GM19463 (cell line): Measurements from ENCODE around the gene OR4N5.
"Not testable (repeated sequence)": the region's sequence is repeated elsewhere in the genome, so short reads cannot be mapped to it uniquely, and the experiment has no call there.

Experiments
- ATAC-seq: cut with Tn5 transposase; IDR thresholded peaks from one replicate; pipeline ENCODE4 v1.9.1; 2021; ENCODE audit warnings: mild to moderate bottlenecking, moderate library complexity; ENCODE audit not compliant: unreplicated experiment

Gene OR4N5, protein sequence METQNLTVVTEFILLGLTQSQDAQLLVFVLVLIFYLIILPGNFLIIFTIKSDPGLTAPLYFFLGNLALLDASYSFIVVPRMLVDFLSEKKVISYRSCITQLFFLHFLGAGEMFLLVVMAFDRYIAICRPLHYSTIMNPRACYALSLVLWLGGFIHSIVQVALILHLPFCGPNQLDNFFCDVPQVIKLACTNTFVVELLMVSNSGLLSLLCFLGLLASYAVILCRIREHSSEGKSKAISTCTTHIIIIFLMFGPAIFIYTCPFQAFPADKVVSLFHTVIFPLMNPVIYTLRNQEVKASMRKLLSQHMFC

DNA sequence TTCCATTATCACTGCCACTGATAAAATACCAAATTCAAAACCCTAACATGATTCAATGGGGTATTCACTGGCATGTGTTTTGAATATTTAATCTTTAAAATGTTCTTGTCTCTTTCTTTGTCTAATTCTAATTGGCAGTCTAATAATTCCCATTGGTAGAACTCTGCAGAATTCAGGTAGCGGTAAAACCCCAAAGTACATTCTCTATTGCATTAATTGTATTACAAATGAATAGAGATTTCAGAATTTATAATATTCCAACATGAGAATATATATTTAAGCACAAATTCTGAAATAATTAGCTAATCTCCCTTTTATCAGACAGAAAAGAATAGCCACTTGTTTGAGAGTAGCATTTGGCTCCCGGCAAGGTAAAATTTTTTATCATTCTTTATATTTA is at the start of gene OR4N5:
Gene OR4N5, plus strand, starts transcription at position 301 of the 400 bp plus-strand sequence. CDS start 4,916 bp downstream, outside the sequence.
- ATAC-seq = no peak

DNA sequence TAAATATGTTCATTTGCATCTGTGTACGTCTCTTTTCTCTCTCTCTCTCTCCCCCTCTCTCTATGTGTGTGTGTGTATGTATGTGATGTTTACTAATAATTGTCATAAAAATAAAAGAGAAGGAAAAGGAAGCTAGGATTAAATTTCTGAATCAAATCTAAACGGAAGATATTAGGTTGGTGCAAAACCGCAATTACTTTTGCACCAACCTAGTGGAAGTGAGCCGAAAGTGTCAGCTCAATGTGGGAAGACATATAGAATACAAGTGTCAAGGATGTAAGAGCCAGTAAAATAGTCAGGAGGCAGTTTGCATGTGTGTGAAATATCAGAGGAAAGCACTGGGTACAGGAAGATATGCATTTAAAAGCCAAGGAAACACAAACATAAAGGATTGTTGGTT is 46.6 kb upstream of the OR4N5 start:
- ATAC-seq = no peak

DNA sequence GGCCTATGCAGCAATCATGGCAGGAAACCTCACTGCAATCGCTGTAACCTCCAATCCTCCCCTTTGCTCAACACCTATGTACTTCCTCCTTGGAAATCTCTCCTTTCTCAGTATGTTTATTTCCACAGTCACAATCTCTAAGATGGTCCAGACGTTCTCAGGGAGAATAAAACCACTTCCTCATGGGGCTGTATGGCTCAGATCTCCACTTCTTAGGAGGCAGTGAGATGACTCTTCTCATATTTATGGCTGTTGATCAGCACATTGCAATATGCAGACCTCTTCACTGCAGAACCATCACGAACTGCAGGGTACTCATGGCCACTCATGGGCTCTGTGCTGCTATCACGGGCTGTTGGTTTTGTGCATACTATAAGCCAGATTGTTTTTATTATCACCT is 45.2 kb upstream of the OR4N5 start:
- no peak for ATAC-seq

DNA sequence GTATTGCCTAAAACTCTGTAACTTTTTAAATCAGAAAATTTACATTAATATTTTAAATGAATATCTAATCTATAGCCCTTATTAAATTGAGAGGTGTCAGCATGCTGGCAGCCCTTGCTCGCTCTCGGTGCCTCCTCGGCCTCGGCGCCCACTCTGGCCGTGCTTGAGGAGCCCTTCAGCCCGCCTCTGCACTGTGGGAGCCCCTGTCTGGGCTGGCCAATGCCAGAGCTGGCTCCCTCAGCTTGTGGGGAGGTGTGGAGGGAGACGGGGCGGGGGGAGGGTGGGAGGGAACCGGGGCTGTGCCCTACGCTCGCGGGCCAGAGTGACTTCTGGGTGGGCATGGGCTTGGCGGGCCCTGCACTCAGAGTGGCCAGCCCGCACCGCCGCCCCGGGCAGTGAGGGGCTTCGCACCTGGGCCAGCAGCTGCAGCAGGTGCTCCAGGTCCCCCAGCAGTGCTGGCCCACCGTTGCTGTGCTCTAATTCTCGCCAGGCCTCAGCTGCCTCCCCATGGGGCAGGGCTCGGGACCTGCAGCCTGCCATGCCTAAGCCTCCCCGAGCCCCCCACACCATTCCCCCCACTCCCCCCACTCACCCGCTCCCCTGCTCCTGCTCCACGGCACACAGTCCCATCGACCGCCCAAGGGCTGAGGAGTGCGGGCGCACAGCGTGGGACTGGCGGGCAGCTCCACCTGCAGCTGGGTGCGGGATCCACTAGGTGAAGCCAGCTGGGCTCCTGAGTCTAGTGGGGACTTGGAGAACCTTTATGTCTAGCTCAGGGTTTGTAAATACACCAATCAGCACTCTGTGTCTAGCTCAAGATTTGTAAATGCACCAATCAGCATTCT is 39.5 kb upstream of the OR4N5 start:
- not testable (repeated sequence) for ATAC-seq

DNA sequence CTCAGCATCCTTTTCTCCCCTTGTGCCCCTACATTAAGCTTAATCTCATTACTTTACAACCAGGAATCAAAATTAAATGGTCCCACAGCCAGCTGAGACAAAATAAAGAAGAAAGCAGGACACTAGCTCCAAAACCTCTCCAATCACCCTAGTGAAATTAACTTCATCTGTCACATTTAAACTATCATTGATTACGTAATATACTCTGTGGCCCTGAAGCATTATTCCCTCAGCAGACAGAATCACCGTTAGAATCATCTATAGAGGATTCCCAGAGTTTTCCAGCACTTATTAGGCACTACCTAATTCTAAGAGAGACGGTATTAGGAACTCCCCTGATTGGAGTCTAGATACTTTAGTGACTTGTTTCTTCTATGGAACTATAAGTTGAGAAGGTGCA is 28.2 kb upstream of the OR4N5 start, which contains the start of gene OR4K17:
Gene OR4K17, plus strand, starts transcription at position 302 of the 400 bp plus-strand sequence. CDS start 6,761 bp downstream, outside the sequence.
- no peak for ATAC-seq

DNA sequence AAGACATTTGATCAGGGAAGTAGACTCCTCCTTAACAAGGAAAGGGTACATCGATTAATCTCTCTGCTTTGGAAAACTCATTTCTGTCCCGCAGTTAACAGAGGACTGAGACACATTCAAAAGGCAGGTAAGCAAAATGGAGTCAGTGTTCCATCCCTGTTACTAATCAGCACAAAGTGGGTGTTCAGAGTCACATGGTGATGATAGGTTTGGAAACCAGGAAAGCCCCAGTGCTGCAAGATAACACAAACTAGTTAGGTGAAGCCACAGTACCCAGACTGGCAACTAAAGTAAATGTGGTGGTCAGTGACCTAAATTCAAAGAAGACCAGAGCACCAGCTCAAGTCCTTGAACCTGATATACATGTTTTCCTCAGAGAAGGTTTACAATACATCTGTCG is 26.3 kb upstream of the OR4N5 start:
- ATAC-seq = no peak

DNA sequence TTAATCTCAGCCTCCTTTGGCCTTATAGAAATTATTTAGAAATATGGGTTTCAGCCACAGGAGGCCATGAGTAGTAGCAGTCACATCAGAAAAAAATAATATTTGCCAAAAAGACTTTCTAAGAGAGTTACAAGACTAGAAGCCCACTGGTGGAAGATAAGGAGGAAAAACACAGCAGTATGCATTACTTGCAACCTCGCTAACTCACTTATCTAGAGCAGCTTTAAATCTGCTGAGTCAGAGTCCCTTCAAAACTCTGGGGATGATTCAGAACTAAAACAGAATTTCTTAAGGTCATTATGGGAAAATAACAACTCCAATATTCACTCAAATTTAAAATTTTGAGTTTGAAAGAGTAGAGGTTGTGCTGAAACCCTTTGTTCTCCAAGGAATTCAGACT is 21.9 kb upstream of the OR4N5 start:
- no peak for ATAC-seq

DNA sequence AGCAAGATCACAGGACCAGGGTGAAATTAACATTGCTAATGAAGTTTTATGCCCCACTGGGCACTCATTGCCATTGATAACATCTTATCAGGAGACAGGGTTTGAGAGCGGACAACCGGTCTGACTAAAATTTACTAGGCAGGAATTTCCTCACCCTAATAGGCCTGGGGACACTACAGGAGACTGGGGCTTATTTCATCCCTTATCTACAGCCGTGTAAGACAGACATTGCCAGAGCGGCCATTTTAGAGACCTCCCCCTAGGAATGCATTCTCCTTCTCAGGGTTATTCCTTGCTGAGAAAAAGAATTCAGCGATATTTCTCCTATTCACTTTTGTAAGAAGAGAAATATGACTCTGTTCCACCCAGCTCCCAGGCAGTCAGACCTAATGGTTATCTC is 19.8 kb upstream of the OR4N5 start:
- ATAC-seq = no peak

DNA sequence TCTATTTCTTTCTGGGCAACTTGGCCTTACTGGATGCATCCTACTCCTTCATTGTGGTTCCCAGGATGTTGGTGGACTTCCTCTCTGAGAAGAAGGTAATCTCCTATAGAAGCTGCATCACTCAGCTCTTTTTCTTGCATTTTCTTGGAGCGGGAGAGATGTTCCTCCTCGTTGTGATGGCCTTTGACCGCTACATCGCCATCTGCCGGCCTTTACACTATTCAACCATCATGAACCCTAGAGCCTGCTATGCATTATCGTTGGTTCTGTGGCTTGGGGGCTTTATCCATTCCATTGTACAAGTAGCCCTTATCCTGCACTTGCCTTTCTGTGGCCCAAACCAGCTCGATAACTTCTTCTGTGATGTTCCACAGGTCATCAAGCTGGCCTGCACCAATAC is 5.3 kb downstream of the OR4N5 start:
- no peak for ATAC-seq

DNA sequence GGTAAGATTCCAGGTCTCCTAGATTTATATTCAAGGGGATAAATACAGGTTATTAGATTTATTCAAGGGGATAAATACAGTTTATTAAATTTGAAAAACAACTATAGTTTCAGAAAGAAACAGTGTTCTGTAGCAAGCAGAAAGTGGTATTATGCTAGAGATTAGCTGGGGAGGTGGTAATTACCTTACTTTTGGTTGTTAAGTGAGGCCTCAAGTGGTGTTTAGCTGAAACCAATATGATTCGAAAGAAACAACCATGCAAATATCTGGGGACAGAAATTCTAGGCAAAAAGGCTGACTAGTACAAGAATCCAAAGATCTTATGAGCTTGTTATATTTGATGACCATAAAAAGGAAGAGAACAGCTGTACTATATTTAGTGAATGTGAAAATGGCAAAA is 6.2 kb downstream of the OR4N5 start:
- no peak for ATAC-seq

DNA sequence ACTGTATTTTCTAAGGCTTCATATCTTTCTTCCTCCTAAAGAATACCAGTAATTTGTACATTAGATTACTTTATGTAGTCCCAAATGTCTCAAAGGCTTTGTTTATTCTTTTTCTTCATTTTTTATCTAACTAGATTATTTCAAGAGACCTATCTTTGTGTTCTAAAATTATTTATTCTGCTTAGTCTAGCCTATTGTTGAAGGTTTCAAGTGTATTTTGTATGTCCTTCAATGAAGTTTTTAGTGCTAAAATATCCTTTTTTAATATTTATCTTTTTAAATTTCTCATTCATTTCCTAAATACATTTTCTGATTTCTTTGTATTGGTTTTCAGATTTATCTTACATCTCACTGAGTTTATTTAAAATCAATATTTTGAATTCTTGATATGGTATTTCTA is 25.8 kb downstream of the OR4N5 start:
- no peak for ATAC-seq

DNA sequence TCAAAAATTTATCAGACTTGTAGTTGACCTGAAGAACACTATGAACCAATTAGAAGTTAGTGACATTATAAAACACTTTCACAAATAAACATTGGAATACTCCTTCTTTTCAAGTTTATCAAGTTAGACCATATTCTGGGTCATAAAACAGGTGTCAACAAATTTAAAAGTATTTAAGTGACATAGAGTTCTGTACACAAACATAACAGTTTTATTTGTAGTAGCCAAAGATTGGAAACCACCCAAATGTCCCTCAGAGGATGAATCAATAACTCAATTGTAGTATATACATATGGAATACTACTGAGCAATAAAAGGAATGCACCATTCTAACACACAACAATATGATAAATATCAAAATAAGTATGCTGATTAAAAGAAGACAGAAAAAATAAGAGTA is 28.5 kb downstream of the OR4N5 start:
- ATAC-seq = no peak

DNA sequence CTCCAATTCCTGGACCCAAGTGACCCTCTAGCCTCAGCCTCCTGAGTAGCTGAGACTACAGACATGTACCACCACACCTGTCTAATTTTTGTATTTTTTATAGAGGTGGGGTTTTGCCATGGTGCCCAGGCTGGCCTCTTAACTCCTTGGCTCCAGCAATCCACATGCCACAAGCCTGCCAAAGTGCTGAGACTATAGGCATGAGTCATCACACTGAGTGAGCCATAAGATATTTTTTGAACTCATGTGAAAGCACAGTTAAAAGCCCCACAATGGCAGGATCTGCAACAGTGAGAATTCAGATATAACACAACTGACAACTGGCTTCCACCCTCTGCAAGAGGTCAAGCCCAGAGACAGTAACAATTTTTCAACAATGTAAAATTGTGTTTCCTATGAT is 31.2 kb downstream of the OR4N5 start:
- not testable (repeated sequence) for ATAC-seq

DNA sequence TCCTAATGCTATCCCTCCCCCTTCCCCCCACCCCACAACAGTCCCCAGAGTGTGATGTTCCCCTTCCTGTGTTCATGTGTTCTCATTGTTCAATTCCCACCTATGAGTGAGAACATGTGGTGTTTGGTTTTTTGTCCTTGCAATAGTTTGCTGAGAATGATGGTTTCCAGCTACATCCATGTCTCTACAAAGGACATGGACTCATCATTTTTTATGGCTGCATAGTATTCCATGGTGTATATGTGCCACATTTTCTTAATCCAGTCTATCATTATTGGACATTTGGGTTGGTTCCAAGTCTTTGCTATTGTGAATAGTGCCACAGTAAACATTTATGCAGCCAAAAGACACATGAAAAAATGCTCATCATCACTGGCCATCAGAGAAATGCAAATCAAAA is 35.6 kb downstream of the OR4N5 start:
- ATAC-seq = not testable (repeated sequence)

DNA sequence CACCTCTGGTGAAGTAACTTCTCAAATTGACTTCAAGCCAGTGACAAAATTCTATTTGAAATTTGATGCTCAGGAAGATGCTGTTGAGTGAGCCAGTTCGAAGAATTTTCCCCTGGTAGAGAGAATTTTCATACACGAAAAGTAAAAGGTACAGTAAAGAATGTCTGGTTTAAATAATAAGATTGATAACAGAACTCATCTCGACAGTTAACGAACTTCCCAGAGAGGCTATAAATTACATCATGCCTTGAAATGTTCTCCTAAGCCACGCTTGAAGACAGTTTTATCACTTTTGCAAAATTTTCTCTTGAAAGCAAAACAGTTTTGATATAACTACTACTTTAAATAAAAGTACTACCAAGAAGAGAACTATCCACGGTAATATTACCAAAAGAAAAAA is 37.7 kb downstream of the OR4N5 start:
- ATAC-seq = no peak

DNA sequence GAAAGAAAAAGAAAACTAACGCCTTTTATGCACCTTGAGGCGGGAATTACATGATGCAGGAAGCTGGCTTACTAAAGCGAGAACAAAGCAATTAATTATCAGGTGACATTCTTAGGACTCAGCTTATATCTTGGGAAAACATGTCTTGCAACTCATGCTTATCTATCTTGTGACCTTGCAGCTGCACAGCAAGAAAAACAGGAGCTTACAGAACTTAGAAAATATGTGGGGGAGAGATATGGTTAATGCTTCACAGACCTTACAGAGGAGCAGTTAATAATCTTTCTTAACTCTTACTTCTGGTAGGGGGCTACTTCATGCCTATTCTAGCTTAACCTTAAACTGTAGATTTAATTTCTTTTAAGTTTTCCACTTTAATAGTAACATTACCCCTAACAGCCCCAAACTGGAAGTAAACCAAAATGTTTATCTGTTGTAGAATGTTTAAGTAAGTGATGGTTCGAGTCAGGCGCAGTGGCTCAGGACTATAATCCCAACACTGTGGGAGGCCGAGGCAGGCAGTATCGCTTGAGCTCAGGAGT is 38.9 kb downstream of the OR4N5 start:
- ATAC-seq = no peak

DNA sequence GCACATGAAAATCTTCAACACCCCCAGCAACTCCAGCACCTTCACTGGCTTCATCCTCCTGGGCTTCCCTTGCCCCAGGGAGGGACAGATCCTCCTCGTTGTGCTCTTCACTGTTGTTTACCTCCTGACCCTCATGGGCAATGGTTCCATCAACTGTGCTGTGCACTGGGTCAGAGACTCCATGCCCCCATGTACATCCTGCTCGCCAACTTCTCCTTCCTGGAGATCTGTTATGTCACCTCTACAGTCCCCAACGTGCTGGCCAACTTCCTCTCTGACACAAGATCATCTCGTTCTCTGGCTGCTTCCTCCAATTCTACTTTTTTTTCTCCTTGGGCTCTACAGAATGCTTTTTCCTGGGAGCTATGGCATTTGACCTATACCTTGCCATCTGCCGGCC is 40.6 kb downstream of the OR4N5 start:
- no peak for ATAC-seq

DNA sequence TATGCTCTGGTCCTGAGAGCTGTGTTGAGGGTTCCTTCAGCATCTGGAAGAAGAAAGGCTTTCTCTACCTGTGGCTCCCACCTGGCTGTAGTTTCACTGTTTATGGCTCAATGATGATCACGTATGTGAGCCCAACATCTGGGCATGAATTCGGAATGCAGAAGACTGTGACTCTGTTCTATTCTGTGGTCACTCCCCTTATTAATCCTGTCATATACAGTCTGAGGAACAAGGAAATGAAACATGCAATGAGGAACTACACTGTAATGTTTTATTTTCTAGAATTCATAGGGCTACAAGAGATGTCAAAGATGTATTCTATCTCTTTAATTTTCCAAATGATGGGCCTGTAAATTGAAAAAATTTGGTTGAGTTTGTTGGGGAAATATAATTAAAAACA is 41.3 kb downstream of the OR4N5 start:
- no peak for ATAC-seq

DNA sequence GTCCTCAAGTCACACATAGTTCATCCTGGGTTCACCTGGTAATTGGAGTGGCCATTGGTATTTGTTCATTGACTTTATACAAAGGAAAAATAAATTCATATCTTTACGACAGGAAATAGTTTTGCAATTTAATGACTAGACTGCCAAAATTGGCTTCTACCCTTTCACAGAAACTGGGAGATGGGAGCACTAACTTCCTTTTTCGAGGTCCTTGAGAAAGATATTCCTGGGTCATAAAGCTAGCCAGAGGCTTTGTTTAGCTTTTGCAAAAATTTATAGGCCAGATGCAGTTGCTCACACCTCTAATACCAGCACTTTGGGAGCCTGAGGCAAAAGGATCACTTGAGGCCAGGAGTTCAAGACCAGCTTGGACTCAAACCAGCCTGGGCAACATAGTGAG is 41.9 kb downstream of the OR4N5 start:
- ATAC-seq = no peak

DNA sequence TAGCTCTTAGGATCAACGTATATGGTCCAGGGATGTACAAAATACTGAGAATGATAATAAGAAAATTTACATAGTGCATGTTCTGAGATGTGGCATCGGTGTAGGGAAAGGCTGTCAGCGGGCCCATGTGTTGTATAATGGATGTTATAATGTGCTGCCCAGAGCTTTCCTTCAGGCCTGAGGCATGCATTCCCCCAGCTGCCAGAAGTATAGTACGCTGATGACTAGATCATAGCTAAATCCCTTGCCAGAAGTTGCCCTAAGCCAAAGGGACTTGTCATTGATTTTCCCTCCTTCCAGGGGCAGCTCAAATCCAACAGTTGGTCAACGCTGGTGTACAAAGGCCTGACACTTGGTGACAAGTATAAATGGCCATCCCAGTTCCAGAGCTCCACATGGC is 45.6 kb downstream of the OR4N5 start:
- ATAC-seq = no peak

DNA sequence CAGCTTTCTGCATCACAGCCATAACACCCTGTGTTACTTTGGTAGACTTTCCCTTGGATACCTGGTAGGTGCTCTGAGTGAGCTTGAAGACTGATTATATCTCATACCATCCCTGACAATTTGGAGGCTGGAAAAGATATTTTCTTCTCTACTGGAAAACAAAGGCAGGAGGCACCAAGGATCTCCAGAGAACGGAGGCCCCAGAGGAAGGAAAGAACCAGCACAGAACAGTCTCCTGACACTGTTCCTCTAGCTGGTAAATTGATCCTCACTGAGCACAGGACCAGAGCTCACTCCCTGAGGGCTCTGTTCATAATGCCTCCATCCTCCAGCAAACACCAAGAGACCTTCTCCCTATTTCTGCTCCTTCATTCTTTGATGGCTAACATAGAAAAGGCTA is 52.0 kb downstream of the OR4N5 start, which contains the start of gene OR11G2:
Gene OR11G2, plus strand, starts transcription at position 301 of the 400 bp plus-strand sequence. CDS start 6,542 bp downstream, outside the sequence.
- ATAC-seq = no peak

DNA sequence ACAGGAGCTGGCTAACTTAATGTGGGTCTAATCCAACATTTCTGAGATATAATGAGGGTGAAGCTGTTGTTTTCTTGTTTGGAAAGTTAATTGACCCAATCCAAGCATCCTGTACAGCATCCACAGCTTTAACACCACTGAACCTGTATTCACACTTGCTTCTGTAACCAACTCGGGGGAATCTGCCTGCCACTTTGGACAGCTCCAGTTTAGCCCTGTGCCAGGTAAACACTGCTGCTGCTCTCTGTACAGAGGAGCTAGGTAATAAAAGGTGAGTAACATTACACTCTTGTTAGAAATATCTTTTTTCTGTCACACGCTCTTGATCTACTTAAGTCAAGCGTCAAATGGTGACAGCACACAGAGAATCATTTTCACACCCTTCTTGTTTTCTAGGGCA is 52.8 kb downstream of the OR4N5 start:
- no peak for ATAC-seq
